Measurements from ENCODE around the gene ZCCHC9. TPM values are rescaled to one million over a fixed set of nuclear protein-coding genes. Genes with fewer than 3 reads are reported as not detected.
"Not testable (repeated sequence)": the region's sequence is repeated elsewhere in the genome, so short reads cannot be mapped to it uniquely, and the experiment has no call there.

Gene ZCCHC9
- total RNA-seq, 2 experiments from 2014 or later = 41.3 to 43.2 TPM

DNA sequence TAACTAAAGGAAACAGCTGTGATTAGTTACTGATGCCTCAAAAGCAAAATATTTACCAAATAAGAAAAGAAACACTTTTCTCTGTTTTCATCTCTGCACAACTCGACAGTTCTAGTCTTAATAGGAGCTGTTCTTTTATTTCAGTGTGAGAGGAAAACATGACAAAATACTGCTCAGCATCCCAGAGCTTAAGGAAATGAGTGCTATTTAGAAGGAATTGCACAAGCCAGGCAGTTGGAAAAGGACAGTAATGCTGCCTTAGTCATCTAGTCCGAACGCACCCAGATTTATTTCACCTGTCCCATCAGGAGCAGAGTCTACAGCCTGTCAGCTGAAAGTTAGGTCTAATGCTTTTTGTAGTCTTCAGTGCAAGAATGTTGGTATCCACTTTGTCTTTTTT, 12.3 kb downstream of the ZCCHC9 start:
- no peaks in the 10 kb centered on the region for H3K27me3 Mint-ChIP-seq
- CTCF ChIA-PET = no interaction called here

DNA sequence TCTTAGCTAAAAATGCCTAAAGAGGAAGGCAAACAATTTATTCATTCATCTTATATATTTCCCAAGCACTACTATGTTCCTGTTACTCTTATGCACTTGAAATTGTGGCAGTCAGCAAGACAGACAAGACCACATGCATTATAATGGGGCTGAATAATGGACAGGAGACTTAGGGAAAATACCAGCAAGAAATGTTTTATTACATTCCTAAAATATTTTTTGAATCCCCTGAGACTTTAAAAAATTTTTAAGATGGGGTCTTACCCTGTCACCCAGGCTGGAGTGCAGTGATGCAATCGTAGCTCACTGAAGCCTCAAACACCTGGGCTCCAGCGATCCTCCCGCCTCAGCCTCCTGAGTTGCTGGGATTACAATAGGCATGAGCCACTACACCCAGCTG, 13.2 kb downstream of the ZCCHC9 start:
- no peak for DNase-seq
- Mint-ChIP-seq H3K36me3 (ENCODE audit: low read depth) (peaks cover 44% of the 10 kb centered on the region), H3K27me3 (no peaks in the 10 kb centered on the region), H3K9me3 (no peaks in the 10 kb centered on the region), H3K4me1 (no peaks in the 10 kb centered on the region), H3K27ac (no peak overlapping the region), H3K4me3 (no peak overlapping the region)
- POLR2A ChIA-PET = interaction anchor here (4.0 kb wide), 1 partner anchor 12 kb away, joined by 23 read pairs; the partner anchor contains the start of gene ZCCHC9
- CTCF ChIA-PET = no interaction called here

More for the DNA sequence above, 12.3 kb downstream of the ZCCHC9 start:
- Mint-ChIP-seq H3K4me1 (no peaks in the 10 kb centered on the region), H3K36me3 (ENCODE audit: low read depth) (peaks cover 52% of the 10 kb centered on the region), H3K9me3 (no peaks in the 10 kb centered on the region), H3K4me3 (no peak overlapping the region), H3K27ac (no peak overlapping the region)
- POLR2A ChIA-PET = interaction anchor here (4.0 kb wide), 1 partner anchor 11 kb away, joined by 23 read pairs; the partner anchor contains the start of gene ZCCHC9
- no peak for DNase-seq

DNA sequence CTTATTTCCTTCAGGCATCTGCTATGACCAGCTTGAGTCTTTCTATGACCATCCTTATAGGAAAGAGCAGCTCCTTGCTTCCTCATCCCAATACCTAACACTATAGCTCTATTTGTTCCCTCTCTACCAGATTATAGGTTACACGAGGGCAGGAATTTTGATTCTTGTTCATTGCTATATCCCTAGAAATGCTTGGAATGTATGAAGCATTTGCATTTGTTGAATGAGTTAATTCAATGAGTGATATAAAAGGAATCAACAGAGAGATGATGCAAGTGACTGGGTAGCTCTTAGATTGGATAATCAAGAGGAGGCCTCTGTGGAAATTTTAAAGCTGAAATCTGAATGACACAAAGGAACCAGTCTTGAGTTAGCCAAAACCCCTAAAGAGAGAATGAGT, 13.9 kb downstream of the ZCCHC9 start:
- ChIA-PET POLR2A (interaction anchor here (4.0 kb wide), 1 partner anchor 13 kb away, joined by 23 read pairs; the partner anchor contains the start of gene ZCCHC9), CTCF (no interaction called here)
- H3K27ac Mint-ChIP-seq = no peak overlapping the region
- H3K4me3 Mint-ChIP-seq = no peak overlapping the region
- H3K36me3 Mint-ChIP-seq (ENCODE audit: low read depth) = peaks cover 38% of the 10 kb centered on the region
- H3K4me1 Mint-ChIP-seq = no peaks in the 10 kb centered on the region
- DNase-seq = no peak
- H3K27me3 Mint-ChIP-seq = no peaks in the 10 kb centered on the region
- H3K9me3 Mint-ChIP-seq = no peaks in the 10 kb centered on the region

DNA sequence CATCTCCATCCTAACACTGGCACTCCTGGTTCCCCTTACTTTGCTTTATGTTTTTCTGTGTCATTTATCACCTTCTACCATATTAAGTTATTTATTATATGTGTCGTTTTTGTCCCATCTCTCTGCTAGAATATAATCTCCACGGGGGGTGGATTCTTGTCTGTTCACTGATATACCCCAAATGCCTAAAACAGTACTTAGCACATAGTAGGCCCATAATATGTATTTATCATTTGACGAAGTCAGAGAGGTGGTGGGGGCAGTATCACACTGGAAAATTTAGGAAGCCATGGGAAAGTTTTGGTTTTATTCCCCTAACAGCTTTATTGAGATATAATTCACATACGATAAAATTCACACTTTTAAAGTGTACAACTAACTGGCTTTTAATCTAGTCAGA, 14.4 kb downstream of the ZCCHC9 start:
- Mint-ChIP-seq H3K36me3 (ENCODE audit: low read depth) (peaks cover 35% of the 10 kb centered on the region), H3K4me3 (no peak overlapping the region), H3K9me3 (no peaks in the 10 kb centered on the region), H3K27me3 (no peaks in the 10 kb centered on the region), H3K27ac (no peak overlapping the region), H3K4me1 (no peaks in the 10 kb centered on the region)
- ChIA-PET CTCF (no interaction called here), POLR2A (interaction anchor here (4.0 kb wide), 1 partner anchor 13 kb away, joined by 23 read pairs; the partner anchor contains the start of gene ZCCHC9)
- no peak for DNase-seq

DNA sequence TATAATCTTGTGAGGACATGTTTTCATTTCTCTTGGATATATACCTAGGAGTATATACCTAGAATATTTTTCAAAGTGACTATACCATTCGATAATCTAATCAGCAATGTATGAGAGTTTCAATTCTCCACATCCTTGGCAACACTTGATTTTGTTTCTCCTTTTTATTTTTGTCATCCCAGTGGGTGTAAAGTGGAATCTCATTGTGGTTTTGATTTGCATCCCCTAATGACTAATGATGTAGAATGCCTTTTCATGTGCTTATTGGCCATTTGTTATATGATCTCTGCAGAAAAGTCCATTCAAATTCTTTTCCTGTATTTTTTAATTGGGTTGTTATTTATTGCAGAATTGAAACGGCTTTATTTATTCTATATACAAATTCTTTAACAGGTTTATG, 15.2 kb downstream of the ZCCHC9 start:
- no peaks in the 10 kb centered on the region for H3K9me3 Mint-ChIP-seq
- no peak for DNase-seq
- POLR2A ChIA-PET = no interaction called here
- H3K27ac Mint-ChIP-seq = no peak overlapping the region
- H3K4me3 Mint-ChIP-seq = no peak overlapping the region
- H3K4me1 Mint-ChIP-seq = no peaks in the 10 kb centered on the region
- H3K36me3 Mint-ChIP-seq (ENCODE audit: low read depth) = peaks cover 30% of the 10 kb centered on the region
- CTCF ChIA-PET = no interaction called here
- H3K27me3 Mint-ChIP-seq = no peaks in the 10 kb centered on the region

DNA sequence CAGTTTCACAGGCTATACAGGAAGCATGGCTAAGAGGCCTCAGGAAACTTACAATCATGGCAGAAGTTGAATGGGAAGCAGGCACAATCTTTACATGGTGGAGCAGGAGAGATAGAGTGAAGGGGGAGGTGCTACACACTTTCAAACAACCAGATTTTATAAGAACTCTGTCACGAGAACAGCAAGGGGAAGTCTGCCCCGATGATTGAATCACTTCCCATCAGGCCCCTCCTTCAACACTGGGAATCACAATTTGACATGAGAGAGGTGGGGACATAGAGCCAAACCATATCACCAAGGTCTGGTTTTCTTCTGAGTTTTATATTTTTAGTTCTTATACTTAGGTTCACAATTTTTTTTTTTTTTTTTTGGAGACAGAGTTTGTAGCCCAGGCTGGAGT, 16.1 kb downstream of the ZCCHC9 start:
- DNase-seq = no peak
- POLR2A ChIA-PET = interaction anchor here (1.3 kb wide), 1 partner anchor 8 kb away, joined by 3 read pairs; no protein-coding TSS in a partner anchor
- CTCF ChIA-PET = no interaction called here
- no peaks in the 10 kb centered on the region for H3K9me3 Mint-ChIP-seq
- peaks cover 25% of the 10 kb centered on the region for H3K36me3 Mint-ChIP-seq (ENCODE audit: low read depth)
- no peak overlapping the region for H3K27ac Mint-ChIP-seq
- no peaks in the 10 kb centered on the region for H3K4me1 Mint-ChIP-seq
- H3K27me3 Mint-ChIP-seq = no peaks in the 10 kb centered on the region
- H3K4me3 Mint-ChIP-seq = no peak overlapping the region

DNA sequence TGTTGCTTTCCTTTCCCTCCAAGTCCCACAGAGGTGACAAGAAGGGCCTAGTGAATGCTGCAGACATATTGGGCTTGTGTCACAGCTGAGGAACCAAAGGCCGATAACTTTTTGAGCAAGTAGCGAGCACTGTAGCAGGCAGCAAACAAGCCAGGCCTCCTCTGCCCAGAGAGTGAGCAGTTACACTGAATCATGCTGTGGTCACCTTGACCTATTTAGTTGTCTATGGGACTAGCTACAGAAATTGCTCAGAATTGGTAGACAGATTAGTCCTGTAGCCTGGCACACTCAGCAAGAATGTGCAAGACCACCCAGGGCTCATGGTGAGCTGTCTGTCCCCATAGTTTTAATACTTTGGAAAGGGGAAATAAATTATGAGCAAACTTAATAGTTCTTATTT, 25.2 kb downstream of the ZCCHC9 start:
- H3K4me1 Mint-ChIP-seq = no peaks in the 10 kb centered on the region
- H3K4me3 Mint-ChIP-seq = no peak overlapping the region
- no peak for DNase-seq
- no peak overlapping the region for H3K27ac Mint-ChIP-seq
- POLR2A ChIA-PET = no interaction called here
- CTCF ChIA-PET = no interaction called here
- no peaks in the 10 kb centered on the region for H3K36me3 Mint-ChIP-seq (ENCODE audit: low read depth)
- peaks cover 6% of the 10 kb centered on the region for H3K27me3 Mint-ChIP-seq
- no peaks in the 10 kb centered on the region for H3K9me3 Mint-ChIP-seq

DNA sequence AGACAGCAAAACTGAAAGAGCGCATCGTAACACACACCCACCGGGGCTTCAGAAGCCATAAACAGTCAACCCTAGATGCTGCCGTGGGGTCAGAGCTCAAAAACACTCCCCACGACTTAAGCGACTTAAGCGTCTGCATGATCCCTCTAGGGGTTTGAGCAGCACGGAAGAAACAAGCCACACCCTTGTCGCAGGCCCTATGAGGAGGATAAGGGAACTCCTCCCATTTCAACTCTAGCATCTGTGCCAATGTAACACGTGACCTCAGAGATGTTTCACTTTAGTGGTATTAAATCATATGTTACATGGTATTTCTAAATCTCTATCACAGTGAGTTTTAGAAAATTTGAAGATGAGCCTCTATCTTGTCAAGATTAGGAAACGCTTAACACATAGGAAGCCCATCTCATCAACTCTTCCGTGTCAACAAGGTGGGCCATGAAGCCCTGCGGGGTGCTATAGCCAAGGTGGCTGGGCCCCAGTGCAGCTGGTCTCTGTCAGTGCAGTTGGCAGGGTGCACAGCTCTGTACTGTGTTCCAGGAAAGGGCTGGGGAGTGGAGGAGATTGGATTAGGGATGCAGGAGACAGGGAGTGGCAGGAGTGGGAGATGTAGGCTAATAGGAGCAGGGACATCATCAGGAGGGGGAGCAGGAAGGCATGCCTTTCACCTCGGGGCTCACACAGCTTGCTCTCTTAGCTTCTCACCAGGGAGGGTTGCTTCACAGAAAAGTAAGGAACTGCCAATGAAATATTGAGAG, 33.1 kb downstream of the ZCCHC9 start:
- DNase-seq = no peak
- Mint-ChIP-seq H3K9me3 (no peaks in the 10 kb centered on the region), H3K4me1 (no peaks in the 10 kb centered on the region), H3K27me3 (peaks cover under 1% of the 10 kb centered on the region), H3K36me3 (ENCODE audit: low read depth) (no peaks in the 10 kb centered on the region), H3K27ac (no peak overlapping the region), H3K4me3 (no peak overlapping the region)
- ChIA-PET POLR2A (no interaction called here), CTCF (no interaction called here)

DNA sequence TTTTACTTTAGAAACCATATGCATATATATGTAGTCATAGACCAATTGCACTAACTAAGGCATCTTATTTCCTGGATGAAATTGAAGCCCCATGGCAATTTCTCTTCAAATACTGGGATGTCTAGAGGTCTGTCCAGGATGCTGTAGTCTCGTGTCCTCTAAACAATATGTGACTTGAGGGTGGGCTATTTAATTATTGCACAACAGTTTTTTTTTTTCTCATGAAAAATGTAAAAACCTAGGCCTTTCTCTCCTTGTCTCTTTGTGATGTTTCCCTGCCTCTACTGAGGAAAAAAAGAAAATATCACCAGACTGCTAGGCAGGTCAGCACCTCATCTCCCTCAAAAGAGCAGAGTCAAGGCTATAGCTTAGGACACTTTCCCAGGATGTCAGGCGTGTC, 34.6 kb downstream of the ZCCHC9 start:
- DNase-seq = no peak
- H3K4me3 Mint-ChIP-seq = no peak overlapping the region
- H3K9me3 Mint-ChIP-seq = no peaks in the 10 kb centered on the region
- H3K4me1 Mint-ChIP-seq = no peaks in the 10 kb centered on the region
- CTCF ChIA-PET = no interaction called here
- no peaks in the 10 kb centered on the region for H3K36me3 Mint-ChIP-seq (ENCODE audit: low read depth)
- no peaks in the 10 kb centered on the region for H3K27me3 Mint-ChIP-seq
- H3K27ac Mint-ChIP-seq = no peak overlapping the region
- POLR2A ChIA-PET = no interaction called here

DNA sequence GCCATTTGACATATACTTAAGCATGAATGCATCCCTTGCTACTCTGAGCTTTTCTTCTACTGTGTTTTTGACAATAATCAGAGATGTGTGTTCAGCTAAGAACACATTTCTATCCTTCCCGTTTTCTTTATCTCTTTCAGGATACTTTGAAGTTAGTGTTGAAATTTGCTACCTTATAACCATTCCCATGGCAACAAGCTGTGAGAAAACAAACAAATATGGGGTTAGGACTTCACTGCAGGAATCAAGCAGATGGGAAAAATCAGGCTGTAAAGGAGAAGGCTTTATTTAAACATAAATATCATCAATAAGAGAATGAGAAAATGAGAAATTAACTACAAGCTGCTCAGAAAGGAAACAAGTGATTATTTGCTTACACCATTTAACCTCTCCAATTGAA, 35.2 kb downstream of the ZCCHC9 start:
- no peaks in the 10 kb centered on the region for H3K4me1 Mint-ChIP-seq
- CTCF ChIA-PET = no interaction called here

DNA sequence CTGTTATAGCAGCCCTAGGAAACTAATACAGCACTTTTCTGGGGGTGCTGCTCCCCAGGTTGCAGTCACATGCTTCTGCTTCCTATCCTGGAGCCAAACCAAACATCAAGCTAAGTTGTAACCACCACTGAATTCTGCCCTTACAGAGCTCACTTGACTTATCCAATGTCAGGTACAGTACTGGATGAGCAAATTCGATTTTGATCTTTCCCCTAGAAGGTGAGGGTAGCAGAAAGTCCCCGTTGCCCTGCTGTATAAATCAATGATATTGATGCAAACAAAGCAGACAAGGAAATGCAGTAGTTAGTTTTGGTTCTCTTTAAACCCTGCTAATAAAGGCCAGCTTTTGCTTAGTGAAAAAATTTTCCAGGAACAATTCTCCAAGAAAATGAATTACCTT, 36.4 kb downstream of the ZCCHC9 start:
- no peaks in the 10 kb centered on the region for H3K9me3 Mint-ChIP-seq
- no peaks in the 10 kb centered on the region for H3K36me3 Mint-ChIP-seq (ENCODE audit: low read depth)
- ChIA-PET CTCF (no interaction called here), POLR2A (no interaction called here)
- H3K4me3 Mint-ChIP-seq = no peak overlapping the region
- DNase-seq = no peak
- H3K4me1 Mint-ChIP-seq = no peaks in the 10 kb centered on the region
- H3K27ac Mint-ChIP-seq = no peak overlapping the region
- H3K27me3 Mint-ChIP-seq = no peaks in the 10 kb centered on the region

More for the DNA sequence above, 35.2 kb downstream of the ZCCHC9 start:
- Mint-ChIP-seq H3K36me3 (ENCODE audit: low read depth) (no peaks in the 10 kb centered on the region), H3K27me3 (no peaks in the 10 kb centered on the region), H3K27ac (no peak overlapping the region), H3K4me3 (no peak overlapping the region), H3K9me3 (no peaks in the 10 kb centered on the region)
- no peak for DNase-seq
- POLR2A ChIA-PET = no interaction called here

DNA sequence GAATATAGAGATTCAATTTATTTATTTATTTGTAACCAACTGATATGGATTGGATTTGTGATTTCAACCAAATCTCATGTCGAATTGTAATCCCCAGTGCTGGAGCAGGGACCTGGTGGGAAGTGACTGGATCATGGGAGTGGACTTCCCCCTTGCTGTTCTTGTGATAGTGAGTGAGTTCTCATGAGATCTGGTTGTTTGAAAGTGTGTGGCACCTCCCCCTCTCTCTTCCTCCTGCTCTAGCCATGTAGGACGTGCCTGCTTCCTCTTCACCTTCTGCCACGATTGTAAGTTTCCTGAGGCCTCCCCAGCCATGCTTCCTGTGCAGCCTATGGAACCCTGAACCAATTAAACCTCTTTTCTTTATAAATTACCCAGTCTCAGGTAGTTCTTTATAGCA, 36.8 kb downstream of the ZCCHC9 start:
- H3K4me1 Mint-ChIP-seq; H3K4me3 Mint-ChIP-seq; DNase-seq; H3K36me3 Mint-ChIP-seq (ENCODE audit: low read depth); H3K27ac Mint-ChIP-seq; H3K9me3 Mint-ChIP-seq; CTCF ChIA-PET; POLR2A ChIA-PET; H3K27me3 Mint-ChIP-seq: not testable (repeated sequence)

DNA sequence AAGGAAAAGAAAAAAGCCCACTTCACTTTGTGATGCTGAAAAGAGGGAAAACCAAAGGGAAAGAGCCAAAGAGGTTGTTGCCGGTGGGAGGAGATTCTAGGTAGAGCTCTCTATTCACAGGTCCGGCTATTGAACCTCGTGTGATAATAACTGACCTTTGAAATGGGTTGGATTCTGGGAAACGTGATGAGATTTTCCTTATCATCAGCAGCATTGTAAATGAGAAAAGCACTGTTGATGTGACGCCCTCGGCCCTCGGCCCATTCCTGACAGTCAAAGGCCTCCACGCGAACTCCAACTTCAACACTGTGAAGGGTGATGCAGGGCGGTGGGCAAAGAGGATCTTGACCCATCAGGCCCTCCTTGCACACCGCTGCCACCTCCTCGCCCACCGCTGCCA, 43.3 kb downstream of the ZCCHC9 start:
- CTCF ChIA-PET = no interaction called here
- Mint-ChIP-seq H3K4me1 (no peaks in the 10 kb centered on the region), H3K27me3 (peaks cover 5% of the 10 kb centered on the region), H3K27ac (no peak overlapping the region), H3K4me3 (no peak overlapping the region), H3K9me3 (no peaks in the 10 kb centered on the region), H3K36me3 (ENCODE audit: low read depth) (no peaks in the 10 kb centered on the region)
- POLR2A ChIA-PET = no interaction called here
- no peak for DNase-seq

DNA sequence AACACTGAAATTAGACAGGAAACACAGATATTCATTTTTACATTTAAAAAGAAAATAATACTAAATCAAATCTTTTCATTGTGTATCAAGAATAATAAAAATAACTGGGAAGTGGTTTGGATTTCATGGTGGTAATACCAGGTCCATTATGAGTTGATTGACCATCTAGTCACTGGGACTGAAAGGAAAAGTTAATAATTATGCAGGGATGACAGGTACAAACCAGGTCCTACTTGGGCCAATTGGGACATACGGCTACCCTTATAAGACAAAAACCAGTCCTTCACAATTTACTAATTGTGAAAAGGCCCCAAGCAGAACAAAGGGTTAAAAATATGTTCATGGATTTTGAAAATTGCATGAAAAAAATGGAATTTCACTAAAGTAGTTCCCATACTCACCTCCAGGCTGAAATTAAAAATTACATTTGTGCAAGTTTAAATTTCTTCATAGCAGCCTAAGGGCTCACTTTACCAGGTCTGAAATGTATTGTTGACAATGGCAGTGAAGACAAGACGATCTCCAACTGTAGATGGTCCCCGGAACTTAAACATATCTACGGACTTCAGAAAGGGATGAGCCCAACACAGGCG, 44.1 kb downstream of the ZCCHC9 start:
- CTCF ChIA-PET = no interaction called here
- no peaks in the 10 kb centered on the region for H3K9me3 Mint-ChIP-seq
- no peaks in the 10 kb centered on the region for H3K36me3 Mint-ChIP-seq (ENCODE audit: low read depth)
- no peak overlapping the region for H3K4me3 Mint-ChIP-seq
- no peak overlapping the region for H3K27ac Mint-ChIP-seq
- no peak for DNase-seq
- POLR2A ChIA-PET = no interaction called here
- no peaks in the 10 kb centered on the region for H3K4me1 Mint-ChIP-seq
- peaks cover 5% of the 10 kb centered on the region for H3K27me3 Mint-ChIP-seq

All from activated CD4-positive, alpha-beta memory T cell treated with anti-CD3 and anti-CD28 coated beads, Interleukin-2, amount 10 ng/mL, durations not matched to agents 7 days and 5 days (primary cell).